ENCODE results near the gene PPEF1. TPM values are rescaled to one million over a fixed set of nuclear protein-coding genes. Genes with fewer than 3 reads are reported as not detected.
"Not testable (repeated sequence)": the region's sequence is repeated elsewhere in the genome, so short reads cannot be mapped to it uniquely, and the experiment has no call there.

Gene PPEF1
- polyA plus RNA-seq, 1 experiment = not detected

- H3K4me3 ChIP-seq (ENCODE audit: low read depth, low read length) = no peak overlapping the region
- no peak for TF ChIP-seq CTCF (IDR thresholded peaks at IDR 0.05; ENCODE audit: low read depth, low read length)
- no peak for DNase-seq (ENCODE audit: low read depth, low spot score)
- H3K27ac ChIP-seq (ENCODE audit: low read depth, low read length) = no peak overlapping the region
- POLR2A ChIA-PET = no interaction called here
- H3K27me3 ChIP-seq (ENCODE audit: control insufficient read depth, insufficient read depth, low read length) = no peaks in the 10 kb centered on the region
- CTCF ChIA-PET = no interaction called here
- no peaks in the 10 kb centered on the region for H3K9me3 ChIP-seq (ENCODE audit: control insufficient read depth, insufficient read depth, low read length)
These were observed 14.4 kb downstream of the PPEF1 start for GRCh38 chrX:18721683-18722499.

GRCh38 chrX:18722500-18723071 is 15.1 kb downstream of the PPEF1 start:
- H3K27ac ChIP-seq (ENCODE audit: low read depth, low read length) = no peak overlapping the region
- TF ChIP-seq CTCF (IDR thresholded peaks at IDR 0.05; ENCODE audit: low read depth, low read length) = no peak
- no peaks in the 10 kb centered on the region for H3K9me3 ChIP-seq (ENCODE audit: control insufficient read depth, insufficient read depth, low read length)
- H3K4me3 ChIP-seq (ENCODE audit: low read depth, low read length) = no peak overlapping the region
- DNase-seq (ENCODE audit: low read depth, low spot score) = no peak
- ChIA-PET CTCF (no interaction called here), POLR2A (no interaction called here)
- H3K27me3 ChIP-seq (ENCODE audit: control insufficient read depth, insufficient read depth, low read length) = no peaks in the 10 kb centered on the region

GRCh38 chrX:18725310-18725943 is 18.0 kb downstream of the PPEF1 start:
- Histone ChIP-seq H3K27me3 (ENCODE audit: control insufficient read depth, insufficient read depth, low read length) (no peaks in the 10 kb centered on the region), H3K9me3 (ENCODE audit: control insufficient read depth, insufficient read depth, low read length) (no peaks in the 10 kb centered on the region), H3K4me3 (ENCODE audit: low read depth, low read length) (no peak overlapping the region), H3K27ac (ENCODE audit: low read depth, low read length) (no peak overlapping the region)
- POLR2A ChIA-PET = no interaction called here
- TF ChIP-seq CTCF (IDR thresholded peaks at IDR 0.05; ENCODE audit: low read depth, low read length) = no peak
- no peak for DNase-seq (ENCODE audit: low read depth, low spot score)
- CTCF ChIA-PET = interaction anchor here (0.6 kb wide), 1 partner anchor 382 kb away, joined by 7 read pairs; no protein-coding TSS in a partner anchor

- Histone ChIP-seq H3K27me3 (ENCODE audit: control insufficient read depth, insufficient read depth, low read length) (no peaks in the 10 kb centered on the region), H3K9me3 (ENCODE audit: control insufficient read depth, insufficient read depth, low read length) (no peaks in the 10 kb centered on the region), H3K4me3 (ENCODE audit: low read depth, low read length) (no peak overlapping the region), H3K27ac (ENCODE audit: low read depth, low read length) (no peak overlapping the region)
- POLR2A ChIA-PET = no interaction called here
- DNase-seq (ENCODE audit: low read depth, low spot score) = no peak
- CTCF ChIA-PET = no interaction called here
- TF ChIP-seq CTCF (IDR thresholded peaks at IDR 0.05; ENCODE audit: low read depth, low read length) = no peak
These were observed 25.8 kb downstream of the PPEF1 start for GRCh38 chrX:18733287-18733686.

- POLR2A ChIA-PET; H3K9me3 ChIP-seq (ENCODE audit: control insufficient read depth, insufficient read depth, low read length); H3K27me3 ChIP-seq (ENCODE audit: control insufficient read depth, insufficient read depth, low read length); CTCF ChIA-PET; DNase-seq (ENCODE audit: low read depth, low spot score); H3K4me3 ChIP-seq (ENCODE audit: low read depth, low read length); H3K27ac ChIP-seq (ENCODE audit: low read depth, low read length): not testable (repeated sequence)
These were observed 32.2 kb downstream of the PPEF1 start for GRCh38 chrX:18739609-18740008.

All from AG04450 (cell line).